Cardiac septum (tissue), 1 donor: ENCODE measurements around the gene CIT. TPM values are rescaled to one million over a fixed set of nuclear protein-coding genes. Genes with fewer than 3 reads are reported as not detected.
A peak's percentile ranks its signal among the peaks of the same experiment; 100 is the strongest.
"Not testable (repeated sequence)": the region's sequence is repeated elsewhere in the genome, so short reads cannot be mapped to it uniquely, and the experiment has no call there.

ENCODE experiments used
- DNase-seq: peaks from one replicate; pipeline ENCODE4 v3.0.0-alpha.2; 2020; ENCODE audit warnings: low spot score
- intact Hi-C: fragments of 100-400 bp; cut with DNase I; formaldehyde crosslinking; loops from one replicate; pipeline ENCODE4 v1.14.0; 2022
- total RNA-seq: library from RNA; stranded (reverse); fragmentation: NEBNext Ultra II Directional; extraction: Animal tissue kit (Norgen Biotek cat#: 25700); gene quantifications from one replicate; pipeline ENCODE4 v1.2.1, GENCODE V29; 2021
- donor health status: DM: no; HTN: no; CAD: no.

Gene CIT
- total RNA-seq, 1 donor from 2014 or later = 0.86 TPM

DNA sequence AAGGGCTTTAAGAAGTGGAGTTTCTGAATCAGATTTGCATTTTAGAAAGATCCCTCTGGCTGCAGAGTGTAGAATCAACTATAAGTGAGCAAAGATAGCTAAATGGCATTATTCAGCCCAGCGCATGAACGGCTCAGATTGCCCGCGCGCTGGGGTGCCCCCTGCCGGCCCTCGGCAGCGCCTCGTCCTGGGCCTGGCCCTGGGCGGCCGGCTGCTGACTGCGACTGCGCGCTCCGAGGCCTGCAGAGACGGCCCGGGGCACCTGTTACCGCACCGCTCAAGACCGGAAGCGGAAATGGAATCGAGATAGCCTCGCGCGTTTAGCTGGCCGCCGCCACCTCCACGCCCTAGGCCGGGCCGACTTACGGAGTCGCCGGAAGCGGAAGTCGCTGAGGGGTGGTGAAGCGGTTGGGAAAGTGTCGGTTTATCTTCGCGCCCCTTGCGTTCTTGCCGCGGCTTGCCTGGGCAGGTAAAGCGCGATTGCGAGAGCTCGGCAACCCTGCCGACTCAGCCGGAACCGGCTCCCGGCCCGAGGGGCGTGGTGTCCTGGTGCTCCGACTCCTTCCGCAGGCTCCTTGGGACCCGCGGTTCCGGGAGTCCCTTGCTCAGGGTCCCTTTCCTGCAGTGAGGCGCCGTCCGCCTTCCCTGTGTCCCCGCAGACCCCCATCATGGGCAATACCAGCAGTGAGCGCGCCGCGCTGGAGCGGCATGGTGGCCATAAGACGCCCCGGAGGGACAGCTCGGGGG, 209.4 kb downstream of the CIT start, which contains the start of gene PRKAB1:
Gene PRKAB1 (plus strand): TSS at position 557 of the 747 bp plus-strand sequence. CDS start 112 bp downstream, at position 669.
- peak; percentile 97 for DNase-seq
- intact Hi-C loops = loop anchor here (5.0 kb wide), 1 partner anchor 115 kb away; no protein-coding TSS in a partner anchor

DNA sequence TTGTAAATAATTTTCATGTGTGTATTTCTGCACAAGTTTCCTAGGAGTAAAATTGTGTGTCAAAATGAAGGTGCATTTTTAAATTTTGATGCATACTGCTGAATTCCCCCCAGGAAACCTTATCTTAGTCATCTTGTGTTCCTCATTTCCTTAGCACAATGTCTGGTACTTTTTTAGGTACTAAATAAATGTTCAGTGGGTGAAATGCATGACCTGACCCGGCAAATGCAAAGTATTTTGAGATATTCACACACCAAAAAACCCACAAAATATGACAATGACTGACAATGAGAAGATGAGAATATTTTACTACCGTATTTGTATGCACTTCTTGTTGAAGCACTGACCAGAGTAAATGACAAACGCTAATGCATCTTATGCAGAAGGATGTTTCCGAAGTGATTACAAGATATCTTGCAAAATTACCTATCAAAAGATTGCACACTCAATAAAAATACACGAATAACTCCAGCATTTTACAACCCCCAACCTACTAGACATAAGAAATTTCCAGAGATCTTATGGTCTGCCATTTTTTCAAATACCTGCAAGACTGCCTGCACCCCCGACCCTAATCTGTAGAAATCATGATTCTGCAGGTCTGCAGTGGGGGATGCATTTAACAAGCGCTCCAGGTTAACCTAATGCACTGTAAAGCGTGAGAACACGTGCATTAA, 210.1 kb downstream of the CIT start:
- no peak for DNase-seq
- intact Hi-C loops = loop anchor here (5.0 kb wide), 1 partner anchor 115 kb away; no protein-coding TSS in a partner anchor

DNA sequence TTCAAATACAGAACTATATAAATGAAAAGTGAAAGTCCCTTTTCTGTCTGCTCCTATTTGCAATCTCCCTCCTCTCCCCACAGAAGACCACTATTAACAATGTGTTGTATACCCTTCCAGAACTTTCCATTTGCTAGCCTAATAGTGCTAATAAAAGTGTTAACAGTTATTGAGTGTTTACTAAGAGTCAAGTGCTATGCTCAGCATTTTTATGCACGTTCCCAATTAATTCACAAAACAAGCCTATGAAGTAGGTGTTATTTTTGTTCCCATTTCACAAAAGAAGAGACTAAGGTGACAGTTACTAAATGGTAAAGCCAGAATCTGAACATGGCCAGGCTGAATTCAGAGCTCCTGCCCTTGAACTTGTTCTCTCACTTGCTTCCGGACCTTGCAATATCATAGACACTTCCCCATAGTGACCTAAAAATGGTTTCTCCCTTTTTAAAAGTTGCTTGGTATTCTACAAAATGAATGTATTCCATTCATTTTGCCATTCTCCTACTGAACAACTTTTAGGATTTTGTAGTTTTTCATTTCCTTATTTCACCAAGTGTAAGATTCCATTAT, 210.8 kb downstream of the CIT start:
- DNase-seq = no peak
- intact Hi-C loops = loop anchor here (5.0 kb wide), 1 partner anchor 116 kb away; no protein-coding TSS in a partner anchor

DNA sequence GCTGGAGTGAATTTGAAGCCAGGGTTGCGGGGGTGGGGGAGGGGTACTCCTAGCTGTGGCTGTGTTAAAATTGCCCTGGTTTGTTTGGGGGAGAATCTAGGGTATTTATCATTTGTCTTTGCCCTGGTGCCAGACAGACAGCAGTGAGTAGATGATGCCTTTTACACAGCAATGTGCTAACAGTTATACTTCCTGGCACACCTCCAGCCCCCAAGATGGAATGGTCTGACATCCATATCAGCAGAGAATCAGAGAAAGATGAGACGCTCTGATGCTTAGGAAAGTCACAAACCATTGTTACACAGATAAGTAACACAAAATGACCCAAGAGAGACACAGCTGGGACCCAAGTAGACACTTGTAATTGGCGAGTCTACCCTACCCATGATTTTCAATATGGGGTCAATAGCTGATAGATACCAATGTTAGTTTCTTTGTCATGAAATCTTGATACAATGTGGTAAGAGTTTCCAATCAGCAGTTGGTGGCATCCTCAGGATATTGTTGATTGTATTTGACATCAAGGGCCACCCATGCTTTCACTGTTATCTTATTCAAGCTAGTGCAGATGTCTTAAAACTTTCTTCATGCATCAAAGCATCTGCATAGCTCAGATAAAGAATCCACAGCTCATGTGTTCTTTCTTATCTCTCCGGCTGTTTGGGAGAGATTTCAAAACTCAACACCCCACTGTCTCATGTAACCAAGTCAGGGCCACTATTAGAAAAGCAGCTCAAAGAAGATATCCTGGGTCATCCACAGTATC, 211.8 kb downstream of the CIT start:
- DNase-seq = no peak
- intact Hi-C loops = loop anchor here (5.0 kb wide), 1 partner anchor 117 kb away; no protein-coding TSS in a partner anchor

DNA sequence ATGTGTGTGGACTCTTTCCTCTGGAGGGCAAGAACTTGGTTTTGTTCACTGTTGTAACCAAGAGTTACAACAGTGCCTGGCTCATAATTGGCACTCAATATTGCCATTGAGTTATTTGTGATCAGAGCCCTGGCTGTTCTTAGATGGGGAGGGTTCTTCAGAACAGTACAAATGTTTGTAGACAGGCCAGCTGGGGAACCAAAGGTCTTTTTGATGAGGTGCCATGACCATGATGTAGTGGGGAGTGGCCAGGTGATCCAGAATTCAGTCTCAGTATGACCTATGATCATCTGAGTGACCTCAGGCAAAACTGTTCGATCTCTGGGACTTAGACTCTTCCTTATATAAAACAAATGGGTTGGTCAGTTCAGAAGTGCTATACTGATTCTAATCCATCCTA, 212.5 kb downstream of the CIT start:
- intact Hi-C loops = loop anchor here (5.0 kb wide), 1 partner anchor 118 kb away; no protein-coding TSS in a partner anchor

DNA sequence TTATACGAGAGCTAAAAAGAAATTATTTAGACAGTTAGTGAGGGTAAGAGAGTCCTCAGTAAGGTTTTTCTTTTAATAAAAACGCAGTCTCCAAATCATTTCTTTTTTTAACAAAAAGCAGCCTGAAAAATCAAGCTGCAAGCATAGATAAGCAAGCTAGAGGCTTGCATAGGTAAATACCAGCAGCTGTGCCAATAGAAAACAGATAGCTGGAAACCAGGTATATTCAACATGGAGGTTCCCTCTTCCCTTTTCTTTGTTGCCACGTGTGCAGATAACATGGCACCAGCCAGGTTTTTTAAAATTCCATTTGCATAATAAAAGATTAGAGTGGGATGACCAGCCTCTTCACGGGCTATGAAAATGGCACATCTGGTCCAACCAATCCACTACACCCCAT, 215.2 kb downstream of the CIT start:
- no peak for DNase-seq
- intact Hi-C loops = no loop called here

More for the DNA sequence above, 212.5 kb downstream of the CIT start:
- DNase-seq = no peak

DNA sequence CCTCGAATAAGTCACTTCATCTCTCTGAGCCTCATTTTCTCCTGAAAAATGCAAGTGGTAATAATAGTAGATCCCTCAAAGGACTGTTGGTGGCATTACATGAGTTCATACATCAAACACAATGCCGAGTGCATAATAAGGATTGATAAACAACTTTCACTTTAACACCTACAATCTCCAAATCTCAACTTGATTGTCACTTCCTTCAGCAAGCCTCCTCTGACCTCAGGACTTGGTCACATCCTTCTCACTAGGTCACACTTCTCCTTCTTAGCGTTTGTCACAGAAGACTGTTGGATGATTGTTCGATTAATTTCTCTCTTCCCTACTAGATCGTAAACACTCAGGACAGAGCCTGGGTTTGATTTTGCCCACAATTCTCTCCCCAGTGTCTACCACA, 217.0 kb downstream of the CIT start:
- intact Hi-C loops = no loop called here
- no peak for DNase-seq

DNA sequence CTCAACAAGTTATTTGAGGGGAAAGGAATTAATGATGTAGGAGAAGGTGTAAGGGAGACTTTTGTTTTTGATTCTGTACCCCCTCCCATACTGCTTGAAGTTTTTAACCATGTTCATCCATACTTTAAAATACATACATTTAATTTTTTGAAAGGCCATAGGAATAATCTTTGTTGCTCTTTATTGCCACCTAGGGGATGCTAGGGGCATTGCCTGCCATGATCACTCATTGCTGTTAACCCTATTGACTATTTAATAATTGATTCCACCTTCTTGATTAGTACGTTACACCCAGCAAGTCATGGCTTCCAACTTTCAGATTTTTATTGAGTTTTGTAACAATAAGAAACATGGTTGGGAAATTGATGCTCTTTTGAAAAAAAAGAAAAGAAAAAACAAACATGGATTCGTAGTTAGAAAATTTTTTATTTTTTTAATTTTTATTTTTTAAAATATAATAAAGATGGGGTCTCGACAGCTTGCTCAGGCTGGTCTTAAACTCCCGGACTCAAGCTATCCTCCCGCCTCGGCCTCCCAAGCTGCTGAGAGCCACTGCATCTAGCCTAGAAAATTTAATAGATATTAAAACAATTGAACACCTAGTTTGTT, 217.7 kb downstream of the CIT start:
- intact Hi-C loops = loop anchor here (10.0 kb wide), 1 partner anchor 215 kb away; no protein-coding TSS in a partner anchor
- DNase-seq = no peak

DNA sequence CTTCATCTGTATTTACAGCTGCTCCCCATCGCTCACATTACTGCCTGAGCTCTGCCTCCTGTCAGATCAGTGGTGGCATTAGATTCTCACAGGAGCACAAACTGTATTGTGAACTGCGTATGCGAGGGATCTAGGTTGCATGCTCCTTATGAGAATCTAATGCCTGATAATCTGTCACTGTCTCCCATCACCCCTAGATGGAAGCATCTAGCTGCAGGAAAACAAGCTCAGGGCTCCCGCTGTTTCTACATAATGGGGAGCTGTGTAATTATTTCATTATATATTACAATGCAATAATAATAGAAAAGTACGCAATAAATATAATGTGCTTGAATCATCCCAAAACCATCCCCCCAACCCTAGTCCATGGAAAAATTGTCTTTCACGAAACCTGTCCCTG, 219.0 kb downstream of the CIT start:
- not testable (repeated sequence) for DNase-seq
- intact Hi-C loops = loop anchor here (10.0 kb wide), 1 partner anchor 213 kb away; no protein-coding TSS in a partner anchor

DNA sequence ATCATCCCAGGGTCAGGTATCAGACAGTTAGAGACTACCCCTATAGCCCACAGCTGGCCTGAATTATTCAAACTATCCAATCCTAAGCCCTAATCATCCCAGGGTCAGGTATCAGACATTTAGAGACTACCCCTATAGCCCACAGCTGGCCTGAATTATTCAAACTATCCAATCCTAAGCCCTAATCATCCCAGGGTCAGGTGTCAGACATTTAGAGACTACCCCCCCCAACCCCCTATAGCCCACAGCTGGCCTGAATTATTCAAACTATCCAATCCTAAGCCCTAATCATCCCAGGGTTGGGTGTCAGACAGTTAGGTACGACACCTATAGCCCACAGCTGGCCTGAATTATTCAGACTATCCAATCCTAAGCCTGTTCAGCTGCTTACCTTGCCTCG, 220.1 kb downstream of the CIT start:
- DNase-seq = not testable (repeated sequence)
- intact Hi-C loops = loop anchor here (10.0 kb wide), 1 partner anchor 212 kb away; no protein-coding TSS in a partner anchor

DNA sequence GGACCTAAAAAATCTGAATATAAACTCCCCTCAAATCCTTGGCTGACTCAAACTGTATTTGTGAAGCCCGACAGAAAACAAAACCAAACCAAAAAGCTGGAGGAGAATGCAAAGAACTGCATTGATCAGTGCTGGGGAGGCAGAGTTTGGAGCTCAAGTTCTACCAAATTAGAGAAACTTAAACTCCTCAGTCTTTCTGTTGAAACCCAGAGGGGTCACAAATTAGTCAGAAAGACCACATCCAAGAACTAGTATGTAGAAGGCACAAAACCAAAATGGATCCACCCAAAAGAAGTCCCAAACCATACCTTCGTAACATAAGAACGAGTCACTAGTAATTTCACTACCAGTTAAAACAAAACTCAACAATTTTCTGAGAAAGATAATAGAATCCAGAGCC, 224.5 kb downstream of the CIT start:
- intact Hi-C loops = loop anchor here (10.0 kb wide), 1 partner anchor 208 kb away; no protein-coding TSS in a partner anchor
- no peak for DNase-seq

DNA sequence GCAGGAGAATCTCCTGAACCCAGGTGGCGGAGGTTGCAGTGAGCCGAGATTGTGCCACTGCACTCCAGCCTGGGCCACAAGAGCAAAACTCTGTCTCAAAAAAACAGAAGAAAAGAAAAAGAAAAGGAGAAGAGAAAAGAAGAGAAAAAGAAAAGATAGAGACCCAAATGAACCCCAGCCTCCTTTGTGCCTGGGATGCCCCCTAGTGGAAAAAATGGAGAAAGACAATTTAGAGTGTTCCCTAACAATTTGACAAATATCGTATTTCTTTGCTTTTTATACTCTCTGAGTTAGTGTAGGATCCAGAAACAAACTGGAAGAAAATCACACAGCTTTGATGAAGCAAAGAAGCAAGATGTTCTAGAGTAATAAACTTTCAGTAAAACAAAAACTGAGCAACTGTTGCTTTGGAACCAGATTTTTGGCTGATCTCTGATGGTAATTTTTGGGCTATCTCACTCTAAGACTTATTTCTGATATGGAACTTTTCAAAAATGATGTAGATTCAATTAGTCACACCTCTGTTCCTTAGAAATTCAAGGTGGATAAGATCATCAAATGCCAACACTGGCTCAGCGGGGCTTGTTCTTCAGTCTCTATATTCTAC, 227.8 kb downstream of the CIT start:
- intact Hi-C loops = no loop called here
- DNase-seq = no peak

DNA sequence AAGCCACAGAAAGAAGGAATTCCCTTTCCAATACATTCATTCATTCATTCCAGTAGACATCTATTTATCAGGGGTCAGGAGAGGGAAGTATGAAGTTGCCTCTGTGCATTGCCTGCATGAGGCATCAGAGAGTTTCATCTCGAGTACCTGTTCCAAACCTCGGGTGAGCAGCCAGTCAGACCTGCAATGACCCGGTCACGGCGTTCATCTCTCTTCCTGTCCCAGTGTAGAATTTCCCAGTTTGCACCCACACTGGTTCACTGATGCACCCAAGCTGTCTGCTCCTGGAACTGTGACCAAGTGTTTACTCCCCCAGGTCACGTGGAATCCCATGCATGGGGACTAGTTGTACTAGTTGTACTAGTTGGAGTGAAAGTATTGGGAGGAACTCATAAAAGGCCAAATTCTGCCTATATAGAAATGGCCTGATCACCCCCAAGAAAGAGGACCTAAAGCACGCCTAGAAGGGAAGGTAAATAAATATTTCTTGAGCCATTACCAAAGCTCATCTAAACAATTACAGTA, 231.5 kb downstream of the CIT start:
- intact Hi-C loops = no loop called here
- no peak for DNase-seq

DNA sequence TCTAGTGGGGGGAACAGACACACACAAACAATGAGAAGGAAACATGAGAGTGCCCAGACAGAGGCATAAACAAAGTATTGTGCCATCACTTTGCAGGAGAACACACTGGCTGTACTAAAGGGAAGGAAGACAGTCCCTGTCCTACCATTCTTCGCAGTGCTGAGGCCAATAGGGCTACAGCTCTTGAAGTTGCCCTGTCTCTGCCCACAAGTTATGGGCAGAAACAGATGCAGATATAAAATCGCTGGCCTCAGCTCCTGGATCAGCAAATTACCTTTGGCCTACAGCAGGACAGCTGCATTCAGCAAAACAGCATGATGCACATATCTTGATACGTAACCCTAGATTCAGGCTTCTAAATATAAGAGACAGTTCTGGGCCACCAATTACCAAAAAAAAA, 232.2 kb downstream of the CIT start:
- intact Hi-C loops = no loop called here
- DNase-seq = no peak

DNA sequence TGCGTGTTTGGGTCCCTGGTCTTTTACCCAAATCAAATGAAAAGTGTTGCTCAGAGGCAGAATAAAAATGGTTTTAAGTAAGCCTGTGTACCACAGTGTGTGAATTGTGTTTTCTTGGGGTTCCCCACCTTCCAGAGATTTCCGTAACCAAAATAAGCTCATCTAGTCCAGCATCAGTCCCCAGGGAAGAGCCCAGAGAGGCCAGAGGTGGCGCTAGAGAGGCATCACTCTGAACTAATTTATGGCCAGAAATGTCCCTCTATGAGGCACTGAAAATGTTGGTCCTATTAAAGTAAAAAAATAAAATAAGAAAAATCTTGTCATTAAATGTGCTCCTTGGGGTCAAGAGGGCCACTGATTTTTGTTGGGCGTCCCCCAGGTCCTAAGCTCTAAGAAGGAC, 234.1 kb downstream of the CIT start:
- no peak for DNase-seq
- intact Hi-C loops = no loop called here
